ENCODE measurements around the gene MCUB.

GRCh38 chr4:109599046-109599652 is 39.1 kb downstream of the MCUB start:
- TF ChIP-seq YY1 (IDR thresholded peaks at IDR 0.05; ENCODE audit: insufficient read depth, insufficient read length) = no peak
- TF ChIP-seq ZNF274 (IDR thresholded peaks at IDR 0.05; ENCODE audit: low read depth, low read length) = no peak
- TF ChIP-seq SUZ12 (IDR thresholded peaks at IDR 0.05; ENCODE audit: extremely low read depth, insufficient read depth, insufficient read length) = no peak
